Urothelium cell line (cell line): ENCODE data around the gene VPS52.

Source experiments
- DNase-seq: peaks from one replicate; pipeline ENCODE4 v3.0.0; 2011; ENCODE audit warnings: low spot score, mixed read lengths
- FAIRE-seq: peaks from 2 replicates; lab custom pipeline; 2011; peaks lifted over from hg19 to GRCh38; lab: Jason Lieb, UNC

Gene VPS52

GRCh38 chr6:33306356-33306755 is 34.7 kb upstream of the VPS52 start:
- FAIRE-seq (no peak), DNase-seq (no peak)

- no peak for FAIRE-seq
- no peak for DNase-seq
Observed at GRCh38 chr6:33305052-33305451, 33.4 kb upstream of the VPS52 start.

GRCh38 chr6:33304216-33304615 is 32.5 kb upstream of the VPS52 start:
- no peak for FAIRE-seq
- DNase-seq, result no peak

DNA sequence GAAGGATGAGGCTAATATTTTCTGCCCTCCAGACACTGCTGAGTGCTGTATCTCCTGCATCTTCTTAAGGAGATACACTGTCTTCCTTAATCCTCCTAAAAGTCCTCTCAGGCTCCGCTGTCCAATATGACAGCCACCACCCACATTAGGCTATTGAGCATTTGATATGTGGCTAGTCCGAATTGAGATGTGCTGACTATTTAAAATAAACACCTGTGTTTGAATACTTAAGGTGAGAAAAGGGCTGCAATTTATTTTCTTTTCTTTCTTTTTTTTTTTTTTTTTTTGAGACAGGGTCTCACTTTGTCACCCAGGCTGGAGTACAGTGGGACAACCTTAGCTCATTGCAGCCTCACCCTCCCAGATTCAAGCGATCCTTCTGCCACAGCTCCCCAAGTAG is 30.2 kb upstream of the VPS52 start:
- FAIRE-seq, result no peak
- DNase-seq, result no peak

DNA sequence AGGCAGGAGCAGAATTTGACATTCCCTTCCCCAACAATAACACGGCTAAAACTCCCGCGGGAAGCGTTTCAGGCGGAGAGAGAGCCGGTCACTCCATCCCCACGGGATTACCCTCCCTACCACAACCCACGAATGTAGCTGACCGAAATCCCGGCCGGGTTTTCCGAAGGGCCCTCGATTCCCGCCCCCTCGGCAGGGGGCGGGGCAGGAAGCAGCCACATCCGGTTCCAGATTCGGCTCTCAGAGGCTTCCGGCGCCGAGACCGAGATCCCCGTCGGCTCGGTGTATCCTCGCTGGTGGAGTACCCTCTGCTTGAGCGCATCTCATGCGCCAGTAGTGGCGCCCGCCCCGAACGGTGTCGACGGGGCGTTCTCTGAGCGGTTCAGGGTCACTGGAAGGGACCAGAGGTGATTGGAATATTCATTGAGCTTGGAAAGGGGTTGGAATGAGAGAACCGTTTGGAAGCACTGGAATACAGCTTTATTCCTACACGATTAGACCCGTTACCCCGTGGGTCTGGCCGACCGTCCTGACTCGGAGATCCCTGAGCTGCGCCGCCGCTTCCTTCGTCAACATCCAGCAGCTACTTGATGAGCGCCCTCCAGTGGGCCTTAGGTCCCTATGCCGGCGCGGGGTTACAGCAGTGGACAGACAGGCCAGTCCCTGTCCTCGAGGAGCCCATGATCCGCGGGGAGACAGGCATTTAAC is 27.7 kb upstream of the VPS52 start:
- FAIRE-seq (no peak), DNase-seq (peak; percentile 89)

DNA sequence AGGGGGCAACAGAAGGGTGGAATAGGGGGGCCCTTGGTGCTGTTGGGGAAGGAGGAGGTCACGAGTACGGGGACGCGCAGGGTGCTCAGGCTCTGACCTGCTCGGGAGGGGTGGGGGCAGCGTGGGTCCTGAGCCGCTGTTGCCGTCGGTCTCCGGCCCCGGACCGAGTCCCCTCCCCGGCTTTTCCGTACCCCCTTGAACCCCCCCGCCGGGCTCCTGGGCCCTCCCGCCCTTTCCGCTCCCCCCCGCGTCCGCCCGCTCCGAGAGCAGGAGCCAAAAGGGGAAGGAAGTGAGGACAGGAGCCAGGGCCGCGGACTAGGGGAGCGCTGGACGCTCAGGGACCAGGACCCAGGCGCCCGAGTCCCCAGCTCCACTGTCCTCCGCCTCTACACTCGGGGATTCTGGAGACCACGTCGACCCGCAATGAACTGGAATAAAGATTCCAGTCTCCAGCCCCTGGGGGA is 27.1 kb upstream of the VPS52 start, which contains the start of gene RGL2:
RGL2 (minus strand) TSS at position 170 of the 464 bp plus-strand sequence. CDS start 332 bp downstream, outside the sequence.
- DNase-seq (peak; percentile 45), FAIRE-seq (no peak)

- peak; percentile 82 for DNase-seq
Observed at GRCh38 chr6:33297956-33298772, 26.5 kb upstream of the VPS52 start.

GRCh38 chr6:33297406-33297955 is 25.8 kb upstream of the VPS52 start:
- FAIRE-seq (no peak), DNase-seq (peak; percentile 36)

More at GRCh38 chr6:33297956-33298772, 26.5 kb upstream of the VPS52 start:
- no peak for FAIRE-seq

DNA sequence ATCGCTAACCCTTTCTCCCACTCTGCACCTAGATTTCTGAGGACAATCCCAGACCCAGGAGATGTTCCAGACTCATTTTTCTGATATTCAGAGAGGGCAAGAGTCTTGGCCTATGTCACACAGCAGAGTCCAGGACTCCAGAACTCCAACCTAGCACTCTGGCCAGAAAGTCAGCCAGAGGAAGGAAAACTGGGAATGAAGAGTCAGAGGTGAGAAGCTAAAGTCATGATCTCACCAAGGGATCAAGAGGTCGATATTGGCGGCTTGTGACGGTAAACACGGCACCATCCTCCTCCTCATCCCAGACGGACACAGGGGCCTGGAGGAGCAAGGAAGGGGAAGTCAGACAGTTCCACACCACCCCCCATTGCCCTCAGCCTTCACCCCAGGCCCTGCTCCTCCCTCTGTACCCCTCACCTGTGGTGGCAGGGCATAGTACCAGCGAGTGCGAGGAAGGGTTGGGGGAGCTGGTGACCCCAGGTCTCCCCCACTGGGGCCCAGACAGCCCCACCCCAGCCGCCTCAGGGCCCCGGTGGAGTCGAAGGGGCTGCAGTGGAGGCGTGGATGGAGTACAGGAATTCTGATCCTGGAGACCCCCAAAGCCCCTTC is 25.2 kb upstream of the VPS52 start:
- DNase-seq (no peak), FAIRE-seq (no peak)

DNA sequence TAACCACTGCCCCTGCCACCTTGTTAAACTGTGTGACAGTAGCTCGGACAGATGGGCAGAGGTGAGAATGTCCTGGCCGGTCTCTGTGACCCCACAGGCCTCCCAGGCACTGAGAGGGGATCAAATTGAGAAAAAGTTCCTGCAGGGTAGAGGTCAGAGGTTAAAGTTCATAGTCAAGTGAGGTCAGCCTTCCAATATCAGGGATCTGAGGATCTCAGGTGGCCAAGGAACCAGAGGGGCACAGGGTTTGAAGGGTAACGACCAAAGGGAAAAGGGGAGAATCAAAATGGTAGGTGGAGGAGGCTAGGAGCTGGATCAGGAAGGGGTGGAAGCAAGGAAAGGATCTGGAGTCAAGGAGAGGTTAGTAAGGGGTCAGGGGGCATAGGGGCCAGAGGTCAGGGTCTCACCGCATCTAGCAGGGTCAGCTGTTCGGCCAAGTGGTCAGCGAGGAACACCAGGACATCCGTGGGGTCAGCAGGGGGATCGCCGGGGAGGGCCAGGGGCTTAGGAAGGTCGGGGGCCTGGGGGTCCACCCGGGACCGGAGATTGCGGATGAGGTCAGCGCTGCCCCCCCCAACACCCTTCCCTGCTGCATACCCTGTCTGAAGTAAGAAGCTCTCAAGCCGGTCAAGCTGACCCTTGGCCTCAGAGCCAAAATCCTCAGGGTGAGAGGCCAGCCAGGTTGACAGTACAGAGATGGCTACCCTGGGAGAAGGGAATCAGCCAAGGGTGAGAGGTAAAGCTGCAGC is 24.1 kb upstream of the VPS52 start:
- FAIRE-seq (no peak), DNase-seq (no peak)

- DNase-seq (no peak), FAIRE-seq (no peak)
Observed at GRCh38 chr6:33294086-33294823, 22.6 kb upstream of the VPS52 start.

DNA sequence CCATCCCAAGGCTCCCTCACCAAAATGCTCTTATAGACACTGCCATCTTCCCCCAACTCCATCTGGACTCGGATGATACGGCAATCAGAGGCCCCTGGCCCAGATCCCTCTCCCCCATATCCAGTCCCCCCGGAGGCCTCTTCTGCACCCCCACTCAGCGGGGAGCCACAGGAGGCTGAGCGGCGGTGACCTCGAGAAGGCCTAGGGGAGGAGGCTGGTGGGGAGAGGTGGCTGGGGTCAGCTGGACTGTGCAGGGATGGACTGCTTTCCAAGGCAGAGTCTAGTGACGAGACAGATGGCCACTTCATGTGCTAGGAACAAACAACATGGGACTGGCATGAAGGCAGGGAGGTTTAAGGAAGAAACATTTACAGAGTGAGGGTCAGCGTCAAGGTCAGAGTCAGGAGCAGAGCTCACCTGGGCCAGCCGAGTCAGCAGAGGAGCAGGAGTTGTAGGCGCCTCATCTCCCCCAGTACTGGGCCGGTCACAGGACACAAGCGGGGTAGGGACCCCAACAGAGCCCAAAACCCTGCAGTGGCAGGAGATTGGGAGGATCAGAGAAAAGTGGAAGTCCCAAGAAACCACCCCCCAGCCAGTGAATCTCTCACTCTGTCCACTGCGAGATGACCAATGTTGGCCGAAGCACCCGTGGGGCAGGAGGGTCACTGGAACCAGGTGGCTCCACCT is 21.5 kb upstream of the VPS52 start:
- DNase-seq, result no peak

GRCh38 chr6:33290459-33290858 is 18.8 kb upstream of the VPS52 start:
- DNase-seq (no peak), FAIRE-seq (no peak)

More for the DNA sequence above, 21.5 kb upstream of the VPS52 start:
- no peak for FAIRE-seq

GRCh38 chr6:33289784-33290315 is 18.2 kb upstream of the VPS52 start:
- DNase-seq (no peak), FAIRE-seq (no peak)

- DNase-seq (peak; percentile 92), FAIRE-seq (no peak)
Observed at GRCh38 chr6:33288921-33289783, 17.5 kb upstream of the VPS52 start, which contains the start of the genes PFDN6 and WDR46. Gene PFDN6, plus strand, starts transcription at chr6:33289601. Its CDS starts 256 bp downstream, at chr6:33289857. Gene WDR46, minus strand, starts transcription at chr6:33289239. Its CDS starts 69 bp downstream, at chr6:33289170.

DNA sequence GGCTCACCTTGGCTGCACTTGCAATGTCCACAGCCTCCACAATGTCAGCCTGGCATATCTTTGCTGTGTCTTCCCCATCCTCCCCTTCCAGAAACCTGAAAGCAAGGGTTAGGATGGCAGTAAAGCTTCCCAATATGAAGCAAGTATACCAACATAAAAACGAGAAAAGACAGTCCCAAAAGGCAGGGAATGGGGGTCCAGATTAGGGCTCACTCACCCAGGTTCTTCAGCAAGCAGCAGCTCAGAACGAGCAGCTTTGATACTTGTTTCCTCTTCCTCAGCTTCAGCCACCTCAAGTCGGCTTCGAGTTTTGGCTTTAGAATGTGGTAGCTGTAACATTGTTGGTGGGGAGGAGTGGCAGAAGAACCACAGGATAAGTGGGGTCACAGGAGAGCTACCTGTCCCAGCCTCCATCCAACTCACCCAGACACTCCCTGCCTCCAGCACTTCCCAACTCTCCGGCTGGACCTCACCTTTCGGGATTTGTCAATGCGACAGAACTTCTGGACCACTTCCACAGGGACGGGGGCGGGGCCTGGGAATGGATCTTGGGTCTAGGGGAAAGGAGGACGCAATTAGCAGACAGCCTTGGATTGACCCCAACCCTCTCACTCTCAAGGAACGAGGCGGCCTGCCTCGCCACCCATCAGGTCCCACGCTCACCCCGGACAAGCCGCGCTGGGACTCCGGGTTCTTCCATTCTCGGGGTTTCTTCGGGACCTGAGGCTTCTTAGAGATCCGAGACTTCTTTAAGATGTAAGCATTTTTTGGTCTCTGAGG is 16.7 kb upstream of the VPS52 start:
- no peak for FAIRE-seq
- DNase-seq, result no peak
